Stomach (tissue), 4 donors: ENCODE data around the gene DEFB132.

Source experiments
- CTCF ChIP-seq, 7 experiments: fragments of 450-650 bp in 4 of 7; fragments of 200-600 bp in 3 of 7; sonication (generic) in 3 of 7; IDR thresholded peaks; one replicate each; pipeline ENCODE4 v1.5.1; 2016 to 2019; ENCODE audit warnings: antibody characterized with exemption in 7 of 7, control low read depth in 2 of 7, mild to moderate bottlenecking in 1 of 7
- EP300 ChIP-seq: sonication (generic); formaldehyde crosslinking; IDR thresholded peaks from one replicate; pipeline ENCODE4 v1.6.1; 2017; ENCODE audit warnings: antibody characterized with exemption
- POLR2A ChIP-seq, 4 donors: fragments of 450-650 bp; IDR thresholded peaks; one replicate each; pipeline ENCODE4 v1.6.1; 2016; ENCODE audit warnings: antibody characterized with exemption in 4 of 4, control low read depth in 2 of 4, mild to moderate bottlenecking in 1 of 4, moderate library complexity in 1 of 4
- POLR2AphosphoS5 ChIP-seq, 3 donors: sonication (generic); formaldehyde crosslinking; IDR thresholded peaks; one replicate each; pipeline ENCODE4 v1.6.1; 2016; ENCODE audit warnings: antibody characterized with exemption in 3 of 3

GRCh38 chr20:275791-276190 is 18.3 kb downstream of the DEFB132 start:
- no peak for TF ChIP-seq POLR2AphosphoS5 (IDR thresholded peaks at IDR 0.05)
- no peak for TF ChIP-seq POLR2A (IDR thresholded peaks at IDR 0.05)
- TF ChIP-seq CTCF (IDR thresholded peaks at IDR 0.05): no peak
- TF ChIP-seq EP300: no peak
